Stimulated activated CD4-positive, alpha-beta T cell treated with anti-CD3 and anti-CD28 coated beads, Interleukin-12 subunit alpha, Interleukin-12 subunit beta, amount 100 ng/mL, for 24 hours (primary cell): Measurements from ENCODE around the gene RNF144A.

Experiments used
- DNase-seq, 2 experiments: peaks; one replicate each; pipeline ENCODE4 v3.0.0-alpha.2; 2020; ENCODE audit warnings: low read depth in 2 of 2

RNF144A gene

GRCh38 chr2:7044253-7045250 is 127.3 kb downstream of the RNF144A start:
- DNase-seq, result peak; percentile 24 to 42

GRCh38 chr2:7045601-7046590 is 128.7 kb downstream of the RNF144A start:
- no peak for DNase-seq

GRCh38 chr2:7047661-7048060 is 130.4 kb downstream of the RNF144A start:
- no peak for DNase-seq

GRCh38 chr2:7048762-7049294 is 131.6 kb downstream of the RNF144A start:
- DNase-seq, result no peak

GRCh38 chr2:7052404-7052803 is 135.2 kb downstream of the RNF144A start:
- DNase-seq, result no peak

GRCh38 chr2:7053650-7054265 is 136.5 kb downstream of the RNF144A start:
- DNase-seq, result no peak

GRCh38 chr2:7057865-7058400 is 140.7 kb downstream of the RNF144A start:
- DNase-seq, result no peak

GRCh38 chr2:7060156-7060555 is 142.9 kb downstream of the RNF144A start:
- no peak for DNase-seq

GRCh38 chr2:7060631-7061449 is 143.6 kb downstream of the RNF144A start:
- no peak for DNase-seq

GRCh38 chr2:7061450-7061789 is 144.2 kb downstream of the RNF144A start:
- DNase-seq, result no peak

- no peak for DNase-seq
Observed at GRCh38 chr2:7061921-7062320, 144.7 kb downstream of the RNF144A start.

- DNase-seq, result no peak
Observed at GRCh38 chr2:7063789-7064188, 146.6 kb downstream of the RNF144A start.

- no peak for DNase-seq
Observed at GRCh38 chr2:7068457-7068856, 151.2 kb downstream of the RNF144A start.

GRCh38 chr2:7070483-7070882 is 153.3 kb downstream of the RNF144A start:
- DNase-seq, result no peak

- no peak for DNase-seq
Observed at GRCh38 chr2:7071154-7071553, 153.9 kb downstream of the RNF144A start.

GRCh38 chr2:7071916-7072556 is 154.8 kb downstream of the RNF144A start:
- DNase-seq, result no peak

- no peak for DNase-seq
Observed at GRCh38 chr2:7073901-7074300, 156.7 kb downstream of the RNF144A start.

GRCh38 chr2:7075834-7076233 is 158.6 kb downstream of the RNF144A start:
- no peak for DNase-seq

GRCh38 chr2:7077660-7078267 is 160.6 kb downstream of the RNF144A start:
- no peak for DNase-seq
